ENCODE data around the gene TUBA4A. TPM values are rescaled to one million over a fixed set of nuclear protein-coding genes. Genes with fewer than 3 reads are reported as not detected.
A peak's percentile ranks its signal among the peaks of the same experiment; 100 is the strongest.

Gene TUBA4A
- total and polyA plus RNA-seq, 10 of the 15 experiments (the other 5 are each of a cell fraction or from before 2014, with no cell fraction given): 58.2 to 325 (median 134) TPM

- TF ChIP-seq STAT1 (conservative IDR thresholded peaks at IDR 0.05): no peak
- TF ChIP-seq SMARCA5 (IDR thresholded peaks at IDR 0.05): peak; percentile 100
- TF ChIP-seq ZNF207 (IDR thresholded peaks at IDR 0.05; ENCODE audit: borderline replicate concordance): 0 out of 2 replicates have a peak, but pooled peaks have one; percentile 74
- TF ChIP-seq NBN (IDR thresholded peaks at IDR 0.05): no peak; the same call in 1 of the 2 replicates
- no peak for TF ChIP-seq KLF5 (IDR thresholded peaks at IDR 0.05; ENCODE audit: partially characterized antibody)
- no peak for TF ChIP-seq ATF2 (IDR thresholded peaks at IDR 0.05; ENCODE audit: low read length)
- TF ChIP-seq USF1 (IDR thresholded peaks at IDR 0.05; ENCODE audit: borderline replicate concordance, extremely low read length, insufficient read depth, low read depth, low read length): no peak
- TF ChIP-seq IRF3 (IDR thresholded peaks at IDR 0.05): no peak
- no peak for TF ChIP-seq POLR2AphosphoS2 (IDR thresholded peaks at IDR 0.05; ENCODE audit: low read depth, low read length)
- no peak for TF ChIP-seq RCOR1 (conservative IDR thresholded peaks at IDR 0.05; ENCODE audit: low read depth, low read length)
- TF ChIP-seq RELA (IDR thresholded peaks at IDR 0.05; ENCODE audit: borderline replicate concordance, partially characterized antibody): peak; percentile 40
- no peak for TF ChIP-seq JUNB (IDR thresholded peaks at IDR 0.05)
- peak; percentile 58; the same call in 1 of the 3 replicates for TF ChIP-seq POU2F2 (IDR thresholded peaks at IDR 0.05; ENCODE audit: borderline replicate concordance, low read depth, low read length)
- TF ChIP-seq SP1 (IDR thresholded peaks at IDR 0.05; ENCODE audit: low read depth, low read length): peak; percentile 68
- 0 out of 2 replicates have a peak, but pooled peaks have one; percentile 34 for TF ChIP-seq CHD2 (IDR thresholded peaks at IDR 0.05; ENCODE audit: borderline replicate concordance, low read depth, low read length)
- peak; percentile 19; the same call in 1 of the 2 replicates for TF ChIP-seq EED (IDR thresholded peaks at IDR 0.05; ENCODE audit: low read depth)
- peak in 1 of 2 experiments; percentile 98; a peak in 2 of 3 replicates for TF ChIP-seq EGR1 (IDR thresholded peaks at IDR 0.05; ENCODE audit: borderline replicate concordance in 1 of 2, low read depth in 2 of 2, low read length in 2 of 2)
- peak; percentile 73; the same call in 1 of the 2 replicates for TF ChIP-seq ZSCAN29 (IDR thresholded peaks at IDR 0.05)
- TF ChIP-seq JUND (IDR thresholded peaks at IDR 0.05; ENCODE audit: low read depth, low read length): 0 out of 2 replicates have a peak, but pooled peaks have one; percentile 18
- no peak for TF ChIP-seq ZNF622 (IDR thresholded peaks at IDR 0.05)
- no peak for TF ChIP-seq ASH2L (IDR thresholded peaks at IDR 0.05; ENCODE audit: borderline replicate concordance, low read depth)
- TF ChIP-seq SUZ12 (IDR thresholded peaks at IDR 0.05; ENCODE audit: unreplicated experiment): no peak
- TF ChIP-seq PRDM15 (CRISPR knock-in tag; IDR thresholded peaks at IDR 0.05): no peak
Observed at GRCh38 chr2:219294356-219295351, 40.9 kb upstream of the TUBA4A start (continued).

Data from GM12878 (cell line).